ENCODE data around the gene SH3RF2.
"Not testable (repeated sequence)": the region's sequence is repeated elsewhere in the genome, so short reads cannot be mapped to it uniquely, and the experiment has no call there.

Gene SH3RF2

GRCh38 chr5:145951071-145951470 is 14.7 kb downstream of the SH3RF2 start:
- DNase-seq (ENCODE audit: low read depth) = no peak

- no peak for DNase-seq (ENCODE audit: low read depth)
Measured at GRCh38 chr5:145953202-145953601, 16.8 kb downstream of the SH3RF2 start.

- not testable (repeated sequence) for DNase-seq (ENCODE audit: low read depth)
Measured at GRCh38 chr5:145954140-145954539, 17.8 kb downstream of the SH3RF2 start.

- no peak for DNase-seq (ENCODE audit: low read depth)
Measured at GRCh38 chr5:145957388-145957787, 21.0 kb downstream of the SH3RF2 start.

GRCh38 chr5:145958436-145958835 is 22.1 kb downstream of the SH3RF2 start:
- no peak for DNase-seq (ENCODE audit: low read depth)

- DNase-seq (ENCODE audit: low read depth) = no peak
Measured at GRCh38 chr5:145960166-145960565, 23.8 kb downstream of the SH3RF2 start.

- no peak for DNase-seq (ENCODE audit: low read depth)
Measured at GRCh38 chr5:145960848-145961600, 24.6 kb downstream of the SH3RF2 start.

GRCh38 chr5:145962001-145962400 is 25.6 kb downstream of the SH3RF2 start:
- DNase-seq (ENCODE audit: low read depth) = no peak

GRCh38 chr5:145964008-145964407 is 27.6 kb downstream of the SH3RF2 start:
- not testable (repeated sequence) for DNase-seq (ENCODE audit: low read depth)

- DNase-seq (ENCODE audit: low read depth) = no peak
Measured at GRCh38 chr5:145965804-145966203, 29.4 kb downstream of the SH3RF2 start.

- DNase-seq (ENCODE audit: low read depth) = no peak
Measured at GRCh38 chr5:145967296-145967695, 30.9 kb downstream of the SH3RF2 start.

GRCh38 chr5:145968970-145969713 is 32.8 kb downstream of the SH3RF2 start:
- no peak for DNase-seq (ENCODE audit: low read depth)

GRCh38 chr5:145969714-145970092 is 33.3 kb downstream of the SH3RF2 start:
- no peak for DNase-seq (ENCODE audit: low read depth)

- DNase-seq (ENCODE audit: low read depth) = no peak
Measured at GRCh38 chr5:145971108-145971507, 34.7 kb downstream of the SH3RF2 start.

- DNase-seq (ENCODE audit: low read depth) = no peak
Measured at GRCh38 chr5:145971701-145972100, 35.3 kb downstream of the SH3RF2 start.

GRCh38 chr5:145975001-145975360 is 38.6 kb downstream of the SH3RF2 start:
- no peak for DNase-seq (ENCODE audit: low read depth)

GRCh38 chr5:145975361-145976066 is 39.1 kb downstream of the SH3RF2 start:
- no peak for DNase-seq (ENCODE audit: low read depth)

GRCh38 chr5:145976431-145977155 is 40.2 kb downstream of the SH3RF2 start:
- DNase-seq (ENCODE audit: low read depth) = no peak

GRCh38 chr5:145978171-145978570 is 41.8 kb downstream of the SH3RF2 start:
- no peak for DNase-seq (ENCODE audit: low read depth)

- no peak for DNase-seq (ENCODE audit: low read depth)
Measured at GRCh38 chr5:145978708-145979107, 42.3 kb downstream of the SH3RF2 start.

- DNase-seq (ENCODE audit: low read depth) = no peak
Measured at GRCh38 chr5:145979270-145980223, 43.2 kb downstream of the SH3RF2 start.
